Psoas muscle (tissue), 8 donors: ENCODE measurements around the gene DIP2B. TPM values are rescaled to one million over a fixed set of nuclear protein-coding genes. Genes with fewer than 3 reads are reported as not detected.
"Not testable (repeated sequence)": the region's sequence is repeated elsewhere in the genome, so short reads cannot be mapped to it uniquely, and the experiment has no call there.

Source experiments
- ATAC-seq, 4 donors: fragments of 200-7000 bp; cut with Tn5 transposase; one replicate each; pipeline ENCODE4 v1.9.1; 2020; ENCODE audit warnings: moderate library complexity in 3 of 4, mild to moderate bottlenecking in 2 of 4
- DNase-seq, 2 donors: peaks; one replicate each; pipeline ENCODE4 v3.0.0-alpha.2; 2020
- H3K27ac ChIP-seq: fragments of 200-600 bp; one replicate; pipeline ENCODE4 v1.8.0; 2022
- H3K27me3 ChIP-seq, 3 donors: fragments of 200-600 bp in 1 of 3; one replicate each; pipeline versions ENCODE4 v1.6.1 to v1.8.0; 2013 to 2022; ENCODE audit warnings: low read length in 2 of 3, mild to moderate bottlenecking in 2 of 3, moderate library complexity in 1 of 3; ENCODE audit not compliant: insufficient read depth in 3 of 3
- H3K36me3 ChIP-seq, 2 donors: fragments of 200-600 bp in 1 of 2; one replicate each; pipeline versions ENCODE4 v1.6.1 to v1.8.0; 2013 to 2022; ENCODE audit warnings: low read depth in 1 of 2, mild to moderate bottlenecking in 1 of 2, moderate library complexity in 1 of 2; ENCODE audit not compliant: insufficient read depth in 1 of 2
- H3K4me1 ChIP-seq: fragments of 200-600 bp; one replicate; pipeline ENCODE4 v1.8.0; 2022
- H3K4me3 ChIP-seq: fragments of 200-600 bp; one replicate; pipeline ENCODE4 v1.8.0; 2022; ENCODE audit warnings: mild to moderate bottlenecking
- H3K9me3 ChIP-seq: fragments of 200-600 bp; one replicate; pipeline ENCODE4 v1.8.0; 2022
- CTCF ChIP-seq: fragments of 200-600 bp; IDR thresholded peaks from one replicate; pipeline ENCODE4 v1.8.0; 2022; ENCODE audit warnings: antibody characterized with exemption
- WGBS, 3 donors: extraction: QIAGEN DNeasy Blood & Tissue Kit; methylation state at CpG; one replicate each; pipeline versions ENCODE4 v1.1.6 to v1.1.7; 2013; 5-methylcytosine and 5-hydroxymethylcytosine counted together
- intact Hi-C, 2 donors: fragments of 100-400 bp; cut with DNase I; formaldehyde crosslinking; loops; one replicate each; pipeline versions ENCODE4 v1.11.0 to v1.14.2; 2022
- polyA plus RNA-seq, 3 donors: library from polyadenylated mRNA; stranded (reverse); fragments of 200-250 nt; gene quantifications; one replicate each; pipeline ENCODE4 v1.2.3, GENCODE V29; 2013
- total RNA-seq, 4 donors: library from RNA; stranded (reverse); fragmentation: NEBNext Ultra II Directional in 2 of 4; extraction: Animal tissue kit (Norgen Biotek cat#: 25700) in 2 of 4; gene quantifications; one replicate each; pipeline versions ENCODE4 v1.2.1 to v1.2.4, GENCODE V29; 2021 to 2023
- donor health status: healthy with polysubstance abuse.
- donor health status: DM: no; HTN: no; CAD: no; lungs with moderate emphysema.
- donor health status: Bipolar disorder and iron deficiency.
- donor health status: healthy.
- donor health status: DM: yes; HTN: yes; CAD: no.
- donor health status: DM: no; HTN: no; CAD: no.
- donor health status: DM: no; HTN: no; CAD: no.
- donor health status: DM: yes; HTN: yes; CAD: no.

Gene DIP2B
- total and polyA plus RNA-seq, 7 donors, result 2.2 to 10.7 (median 8.6) TPM

GRCh38 chr12:50482571-50482970 lies 22.2 kb upstream of the DIP2B start:
- Histone ChIP-seq H3K9me3 (no peaks in the 10 kb centered on the region), H3K27ac (no peak overlapping the region), H3K36me3 (peaks cover 0 to 18% of the 10 kb centered on the region in 2 donors), H3K27me3 (no peaks in the 10 kb centered on the region), H3K4me3 (no peak overlapping the region), H3K4me1 (no peaks in the 10 kb centered on the region)
- DNase-seq (no peak), ATAC-seq (no peak)
- WGBS, 3 donors, result 88 to 94% (median 89%) methylated on average over 4 of the region's 4 CpGs
- no peak for TF ChIP-seq CTCF
- intact Hi-C loops, result no loop called here

GRCh38 chr12:50483488-50483887 lies 21.3 kb upstream of the DIP2B start:
- no peaks in the 10 kb centered on the region for H3K4me1 ChIP-seq
- H3K9me3 ChIP-seq, result no peaks in the 10 kb centered on the region
- no peak for TF ChIP-seq CTCF
- no peaks in the 10 kb centered on the region for H3K27me3 ChIP-seq
- ATAC-seq (no peak), DNase-seq (no peak)
- intact Hi-C loops, result no loop called here
- 98 to 100% (median 100%) methylated on average over 1 of the region's 1 CpG for WGBS, 3 donors
- no peak overlapping the region for H3K4me3 ChIP-seq
- H3K36me3 ChIP-seq, result peaks cover 0 to 11% of the 10 kb centered on the region in 2 donors
- no peak overlapping the region for H3K27ac ChIP-seq

- intact Hi-C loops, result no loop called here
- no peaks in the 10 kb centered on the region for H3K36me3 ChIP-seq
- H3K4me3 ChIP-seq, result no peak overlapping the region
- H3K4me1 ChIP-seq, result no peaks in the 10 kb centered on the region
- no peak for DNase-seq
- H3K27ac ChIP-seq, result no peak overlapping the region
- no peaks in the 10 kb centered on the region for H3K27me3 ChIP-seq
- H3K9me3 ChIP-seq, result no peaks in the 10 kb centered on the region
- WGBS, 3 donors, result 85 to 89% (median 88%) methylated on average over 5 of the region's 5 CpGs
- no peak for ATAC-seq
- TF ChIP-seq CTCF, result no peak
Measured at GRCh38 chr12:50488801-50489200, 16.0 kb upstream of the DIP2B start.

GRCh38 chr12:50498119-50498518 lies 6.7 kb upstream of the DIP2B start:
- H3K27me3 ChIP-seq, H3K4me1 ChIP-seq, intact Hi-C loops, H3K27ac ChIP-seq, ATAC-seq, H3K36me3 ChIP-seq, DNase-seq, H3K4me3 ChIP-seq: not testable (repeated sequence)
- WGBS, 3 donors, result 91 to 95% (median 92%) methylated on average over 11 of the region's 11 CpGs
- peaks cover 34% of the 10 kb centered on the region for H3K9me3 ChIP-seq

- intact Hi-C loops, result loop anchor here (2.0 to 5.0 kb wide), 3 partner anchors 66 to 231 kb away; no protein-coding TSS in a partner anchor
- peaks cover 47% of the 10 kb centered on the region for H3K4me1 ChIP-seq
- H3K4me3 ChIP-seq, result peak overlapping the region; percentile 98
- ATAC-seq (peak in 1 of 4 donors; percentile 13), DNase-seq (no peak)
- H3K27ac ChIP-seq, result peak overlapping the region; percentile 97
- no peaks in the 10 kb centered on the region for H3K9me3 ChIP-seq
- TF ChIP-seq CTCF, result no peak
- no peaks in the 10 kb centered on the region for H3K36me3 ChIP-seq
- H3K27me3 ChIP-seq, result no peaks in the 10 kb centered on the region
- 1 to 7% (median 3%) methylated on average over 11 of the region's 11 CpGs for WGBS, 3 donors
Measured at GRCh38 chr12:50505675-50506530, 1.1 kb downstream of the DIP2B start.
